ENCODE measurements around the gene KMT5C. TPM values are rescaled to one million over a fixed set of nuclear protein-coding genes. Genes with fewer than 3 reads are reported as not detected.

Gene KMT5C
- total and polyA plus RNA-seq, 10 of the 15 experiments (the other 5 are each of a cell fraction or from before 2014, with no cell fraction given) = 0.20 to 15.8 (median 4.3) TPM; not detected in 1

DNA sequence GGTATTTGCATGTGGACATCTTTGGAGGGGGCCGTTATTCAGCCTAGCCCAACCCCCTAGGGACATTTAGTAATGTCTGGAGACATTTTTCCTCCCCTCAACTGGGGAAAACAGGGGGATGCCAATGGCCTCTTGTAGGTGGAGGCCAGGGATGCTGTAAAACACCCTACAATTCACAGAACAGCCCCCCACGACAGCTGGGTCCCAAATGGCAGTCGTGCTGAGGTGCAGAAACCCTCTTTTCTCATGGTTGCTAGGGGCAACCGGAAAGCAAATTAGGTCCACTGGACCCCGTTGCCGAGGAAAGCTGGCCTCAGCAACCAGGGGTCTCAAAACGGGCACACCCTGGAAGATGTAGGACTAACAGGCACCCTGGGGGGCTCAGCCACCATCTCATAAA is 29.2 kb upstream of the KMT5C start:
- Histone ChIP-seq H3K27me3 (replicated peaks in 1 of 2; ENCODE audit: control insufficient read depth in 2 of 2, insufficient read depth in 2 of 2, low read length in 1 of 2) (no peaks in the 10 kb centered on the region), H3K27ac (ENCODE audit: control insufficient read depth, insufficient read depth) (no peak overlapping the region), H3K4me2 (ENCODE audit: control insufficient read depth, insufficient read depth) (no peak overlapping the region), H2AFZ (ENCODE audit: control insufficient read depth, low read depth, low read length) (no peak overlapping the region), H3K4me3 (no peak overlapping the region), H3K9ac (ENCODE audit: control insufficient read depth, insufficient read depth, low read length) (no peak overlapping the region), H3K4me1 (ENCODE audit: control insufficient read depth, insufficient read depth, low read length) (no peaks in the 10 kb centered on the region), H3K79me2 (ENCODE audit: control insufficient read depth, insufficient read depth, low read length) (no peaks in the 10 kb centered on the region), H3K36me3 (ENCODE audit: control insufficient read depth in 2 of 2, insufficient read depth in 2 of 2, low read length in 1 of 2) (no peaks in the 10 kb centered on the region), H3K9me3 (replicated peaks; ENCODE audit: control insufficient read depth, insufficient read depth, low read length) (no peaks in the 10 kb centered on the region), H4K20me1 (ENCODE audit: control insufficient read depth, insufficient read depth) (no peaks in the 10 kb centered on the region; the same call in 1 of the 2 replicates)
- in situ Hi-C loops (cut with MboI) (no loop called here), intact Hi-C loops (cut with micrococcal nuclease; ENCODE audit: unreplicated experiment) (no loop called here)
- FAIRE-seq (no peak), ATAC-seq (no peak), DNase-seq (ENCODE audit: low read depth, low spot score) (no peak)
- RAD21 ChIA-PET (ENCODE audit: unreplicated experiment) = no interaction called here
- TF ChIP-seq, protein P1, sequence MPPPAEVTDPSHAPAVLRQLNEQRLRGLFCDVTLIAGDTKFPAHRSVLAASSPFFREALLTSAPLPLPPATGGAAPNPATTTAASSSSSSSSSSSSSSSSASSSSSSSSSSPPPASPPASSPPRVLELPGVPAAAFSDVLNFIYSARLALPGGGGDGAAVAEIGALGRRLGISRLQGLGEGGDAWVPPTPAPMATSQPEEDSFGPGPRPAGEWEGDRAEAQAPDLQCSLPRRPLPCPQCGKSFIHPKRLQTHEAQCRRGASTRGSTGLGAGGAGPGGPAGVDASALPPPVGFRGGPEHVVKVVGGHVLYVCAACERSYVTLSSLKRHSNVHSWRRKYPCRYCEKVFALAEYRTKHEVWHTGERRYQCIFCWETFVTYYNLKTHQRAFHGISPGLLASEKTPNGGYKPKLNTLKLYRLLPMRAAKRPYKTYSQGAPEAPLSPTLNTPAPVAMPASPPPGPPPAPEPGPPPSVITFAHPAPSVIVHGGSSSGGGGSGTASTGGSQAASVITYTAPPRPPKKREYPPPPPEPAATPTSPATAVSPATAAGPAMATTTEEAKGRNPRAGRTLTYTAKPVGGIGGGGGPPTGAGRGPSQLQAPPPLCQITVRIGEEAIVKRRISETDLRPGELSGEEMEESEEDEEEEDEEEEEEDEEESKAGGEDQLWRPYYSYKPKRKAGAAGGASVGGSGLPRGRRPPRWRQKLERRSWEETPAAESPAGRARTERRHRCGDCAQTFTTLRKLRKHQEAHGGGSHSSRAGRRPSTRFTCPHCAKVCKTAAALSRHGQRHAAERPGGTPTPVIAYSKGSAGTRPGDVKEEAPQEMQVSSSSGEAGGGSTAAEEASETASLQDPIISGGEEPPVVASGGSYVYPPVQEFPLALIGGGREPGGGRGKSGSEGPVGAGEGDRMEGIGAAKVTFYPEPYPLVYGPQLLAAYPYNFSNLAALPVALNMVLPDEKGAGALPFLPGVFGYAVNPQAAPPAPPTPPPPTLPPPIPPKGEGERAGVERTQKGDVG (CRISPR knock-in tag; IDR thresholded peaks at IDR 0.05) = no peak
- no peak for TF ChIP-seq SMAD1 (IDR thresholded peaks at IDR 0.05; ENCODE audit: low read depth, partially characterized antibody)
- no peak for TF ChIP-seq JUNB (IDR thresholded peaks at IDR 0.05)
- TF ChIP-seq, protein P2, sequence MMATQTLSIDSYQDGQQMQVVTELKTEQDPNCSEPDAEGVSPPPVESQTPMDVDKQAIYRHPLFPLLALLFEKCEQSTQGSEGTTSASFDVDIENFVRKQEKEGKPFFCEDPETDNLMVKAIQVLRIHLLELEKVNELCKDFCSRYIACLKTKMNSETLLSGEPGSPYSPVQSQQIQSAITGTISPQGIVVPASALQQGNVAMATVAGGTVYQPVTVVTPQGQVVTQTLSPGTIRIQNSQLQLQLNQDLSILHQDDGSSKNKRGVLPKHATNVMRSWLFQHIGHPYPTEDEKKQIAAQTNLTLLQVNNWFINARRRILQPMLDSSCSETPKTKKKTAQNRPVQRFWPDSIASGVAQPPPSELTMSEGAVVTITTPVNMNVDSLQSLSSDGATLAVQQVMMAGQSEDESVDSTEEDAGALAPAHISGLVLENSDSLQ (IDR thresholded peaks at IDR 0.05) = no peak
- no peak for TF ChIP-seq PAX5 (IDR thresholded peaks at IDR 0.05; ENCODE audit: borderline replicate concordance, low read depth, low read length)
- TF ChIP-seq, protein P3, sequence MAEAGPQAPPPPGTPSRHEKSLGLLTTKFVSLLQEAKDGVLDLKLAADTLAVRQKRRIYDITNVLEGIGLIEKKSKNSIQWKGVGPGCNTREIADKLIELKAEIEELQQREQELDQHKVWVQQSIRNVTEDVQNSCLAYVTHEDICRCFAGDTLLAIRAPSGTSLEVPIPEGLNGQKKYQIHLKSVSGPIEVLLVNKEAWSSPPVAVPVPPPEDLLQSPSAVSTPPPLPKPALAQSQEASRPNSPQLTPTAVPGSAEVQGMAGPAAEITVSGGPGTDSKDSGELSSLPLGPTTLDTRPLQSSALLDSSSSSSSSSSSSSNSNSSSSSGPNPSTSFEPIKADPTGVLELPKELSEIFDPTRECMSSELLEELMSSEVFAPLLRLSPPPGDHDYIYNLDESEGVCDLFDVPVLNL (IDR thresholded peaks at IDR 0.05; ENCODE audit: low read depth, low read length) = no peak
- TF ChIP-seq HDAC2 (IDR thresholded peaks at IDR 0.05) = no peak
- no peak for TF ChIP-seq CBFB (IDR thresholded peaks at IDR 0.05; ENCODE audit: low read depth)
- TF ChIP-seq ZBED1 (IDR thresholded peaks at IDR 0.05; ENCODE audit: borderline replicate concordance) = no peak
- no peak for TF ChIP-seq CREB1 (IDR thresholded peaks at IDR 0.05; ENCODE audit: low read depth)
- 24% methylated on average over 7 of the region's 7 CpGs for WGBS (ENCODE audit: insufficient coverage, insufficient replicate concordance, low lambda C conversion rate, missing lambda C conversion rate)
- CTCF ChIA-PET = interaction anchor here (3.4 kb wide), 1 partner anchor 8 kb away, joined by 16 read pairs; no protein-coding TSS in a partner anchor
- POLR2A ChIA-PET = no interaction called here
- SMC1A ChIA-PET (ENCODE audit: uncharacterized antibody, unreplicated experiment) = no interaction called here
- no TSS peak for BruUV-seq (replicated peaks)
